ENCODE data around the gene ZAR1.
A peak's percentile ranks its signal among the peaks of the same experiment; 100 is the strongest.

GRCh38 chr4:48445704-48446103 lies 44.3 kb upstream of the ZAR1 start:
- no peak for TF ChIP-seq POLR2A (IDR thresholded peaks at IDR 0.05)
- TF ChIP-seq CTCF (IDR thresholded peaks at IDR 0.05), result peak; percentile 45 to 73 (median 62)

Measured in heart left ventricle (tissue), 13 donors.